ENCODE data around the gene IRX5. TPM values are rescaled to one million over a fixed set of nuclear protein-coding genes. Genes with fewer than 3 reads are reported as not detected.

Gene IRX5
- total and polyA plus RNA-seq, 2 of the 8 experiments (the other 6 are each of a cell fraction or from before 2014, with no cell fraction given), result 0.48 to 0.56 TPM

GRCh38 chr16:54962045-54962444 lies 31.4 kb downstream of the IRX5 start:
- Histone ChIP-seq H3K27ac (ENCODE audit: low read depth, low read length) (no peak overlapping the region), H3K23me2 (ENCODE audit: low read depth, low read length) (peaks cover 4% of the 10 kb centered on the region; the same call in 1 of the 2 replicates), H3K4ac (replicated peaks; ENCODE audit: insufficient read length, low read depth, low read length) (no peak overlapping the region), H2AK5ac (ENCODE audit: low read depth, low read length) (no peak overlapping the region), H3K14ac (ENCODE audit: insufficient read length) (no peak overlapping the region), H3K27me3 (replicated peaks in 1 of 4; ENCODE audit: control insufficient read depth in 3 of 4, extremely low read depth in 1 of 4, insufficient read depth in 3 of 4, low read length in 3 of 4) (no peaks in the 10 kb centered on the region), H2BK20ac (ENCODE audit: low read length) (no peak overlapping the region), H3K4me3 (ENCODE audit: extremely low read depth in 1 of 4, insufficient read depth in 2 of 4, low read depth in 3 of 4, low read length in 4 of 4) (no peak overlapping the region), H2BK15ac (ENCODE audit: low read length) (no peak overlapping the region), H3K18ac (ENCODE audit: extremely low read depth, low read length) (no peak overlapping the region), H3K9me3 (ENCODE audit: insufficient read depth in 2 of 2, low read depth in 1 of 2, low read length in 1 of 2) (no peaks in the 10 kb centered on the region), H4K8ac (ENCODE audit: extremely low read depth, insufficient read depth, low read length) (no peak overlapping the region), H3K56ac (replicated peaks; ENCODE audit: insufficient read length, low read depth, low read length) (no peak overlapping the region), H3K36me3 (ENCODE audit: control insufficient read depth in 2 of 4, insufficient read depth in 4 of 4, low read length in 3 of 4) (no peaks in the 10 kb centered on the region), H2AFZ (ENCODE audit: low read length) (no peak overlapping the region), H2BK5ac (ENCODE audit: low read depth, low read length) (no peak overlapping the region), H2BK120ac (replicated peaks; ENCODE audit: low read depth, low read length) (no peak overlapping the region), H3K79me1 (ENCODE audit: low read depth, low read length) (no peaks in the 10 kb centered on the region), H3K4me2 (ENCODE audit: insufficient read depth in 1 of 2, low read depth in 2 of 2, low read length in 2 of 2) (no peak overlapping the region), H2BK12ac (ENCODE audit: low read depth, low read length) (no peak overlapping the region), H3K79me2 (ENCODE audit: control insufficient read depth in 1 of 2, insufficient read depth in 2 of 2, low read length in 2 of 2) (no peaks in the 10 kb centered on the region), H3K9ac (replicated peaks in 1 of 4; ENCODE audit: extremely low read depth in 1 of 4, low read depth in 3 of 4, low read length in 3 of 4) (no peak overlapping the region), H4K5ac (ENCODE audit: insufficient read length, low read depth, low read length) (no peak overlapping the region), H3K23ac (ENCODE audit: insufficient read length) (no peak overlapping the region), H4K20me1 (replicated peaks in 1 of 2; ENCODE audit: control insufficient read depth in 1 of 2, insufficient read depth in 2 of 2, low read length in 2 of 2) (no peaks in the 10 kb centered on the region), H4K91ac (replicated peaks; ENCODE audit: insufficient read length, low read length) (no peak overlapping the region), H3K4me1 (replicated peaks in 1 of 4; ENCODE audit: control insufficient read depth in 3 of 4, insufficient read depth in 4 of 4, low read length in 3 of 4) (no peaks in the 10 kb centered on the region)
- POLR2A ChIA-PET (ENCODE audit: partially characterized antibody), result no interaction called here
- DNase-seq (ENCODE audit: low read depth in 1 of 2, low spot score in 2 of 2), result no peak
- no peak for FAIRE-seq
- CTCF ChIA-PET (ENCODE audit: partially characterized antibody), result interaction anchor here (1.3 kb wide), 1 partner anchor 25 kb away, joined by 3 read pairs; no protein-coding TSS in a partner anchor
- no peak for TF ChIP-seq POU5F1 (IDR thresholded peaks at IDR 0.05; ENCODE audit: low read depth, low read length)
- WGBS, 2 experiments (ENCODE audit: extremely low coverage in 1 of 2, insufficient coverage in 1 of 2, insufficient read length in 1 of 2, insufficient replicate concordance in 2 of 2, low coverage in 1 of 2, low lambda C conversion rate in 2 of 2, missing lambda C conversion rate in 1 of 2), result 98% methylated on average over 2 of the region's 2 CpGs; no CpG with 5 or more reads in 1 of the 2 experiments

Measured in H1 (cell line).